ENCODE results near the gene SSPN.

GRCh38 chr12:26276709-26277108 lies 81.3 kb downstream of the SSPN start:
- no peak for TF ChIP-seq GABPB1 (CRISPR knock-in tag; IDR thresholded peaks at IDR 0.05)
- no peak for TF ChIP-seq JUN (CRISPR knock-in tag; IDR thresholded peaks at IDR 0.05)
- no peak for TF ChIP-seq CTCF (IDR thresholded peaks at IDR 0.05)
- TF ChIP-seq MAX (CRISPR knock-in tag; IDR thresholded peaks at IDR 0.05), result no peak
- no peak for TF ChIP-seq SP1 (CRISPR knock-in tag; conservative IDR thresholded peaks at IDR 0.05)
- no peak for TF ChIP-seq ZNF121 (CRISPR knock-in tag; IDR thresholded peaks at IDR 0.05)
- TF ChIP-seq OVOL2 (CRISPR knock-in tag; IDR thresholded peaks at IDR 0.05; ENCODE audit: borderline replicate concordance), result no peak
- no peak for TF ChIP-seq HMGXB4 (CRISPR knock-in tag; IDR thresholded peaks at IDR 0.05)
- no peak for TF ChIP-seq ELF4 (CRISPR knock-in tag; IDR thresholded peaks at IDR 0.05; ENCODE audit: low read depth)
